Gastrocnemius medialis (tissue), 4 donors: ENCODE data around the gene GIPC3.

Source experiments
- CTCF ChIP-seq, 5 experiments: fragments of 450-650 bp in 3 of 5; fragments of 200-600 bp in 2 of 5; sonication (generic) in 2 of 5; IDR thresholded peaks in 4 of 5; conservative IDR thresholded peaks in 1 of 5; 1 replicate in 4 of 5; 2 replicates in 1 of 5; pipeline ENCODE4 v1.5.1; 2016 to 2019; ENCODE audit warnings: antibody characterized with exemption in 5 of 5, mild to moderate bottlenecking in 3 of 5, moderate library complexity in 3 of 5
- POLR2A ChIP-seq, 2 donors: fragments of 450-650 bp; IDR thresholded peaks; one replicate each; pipeline ENCODE4 v1.6.1; 2017; ENCODE audit warnings: antibody characterized with exemption in 2 of 2, mild to moderate bottlenecking in 2 of 2, moderate library complexity in 2 of 2

GRCh38 chr19:3591876-3592613, 6.8 kb downstream of the GIPC3 start:
- TF ChIP-seq CTCF (IDR thresholded peaks at IDR 0.05 in 4 of 5, conservative IDR thresholded peaks at IDR 0.05 in 1 of 5), result no peak
- TF ChIP-seq POLR2A (IDR thresholded peaks at IDR 0.05), result no peak
